ENCODE results near the gene C11orf86. TPM values are rescaled to one million over a fixed set of nuclear protein-coding genes. Genes with fewer than 3 reads are reported as not detected.
A peak's percentile ranks its signal among the peaks of the same experiment; 100 is the strongest.

The C11orf86 gene
- total RNA-seq, 1 experiment from 2014 or later: 0.25 TPM

DNA sequence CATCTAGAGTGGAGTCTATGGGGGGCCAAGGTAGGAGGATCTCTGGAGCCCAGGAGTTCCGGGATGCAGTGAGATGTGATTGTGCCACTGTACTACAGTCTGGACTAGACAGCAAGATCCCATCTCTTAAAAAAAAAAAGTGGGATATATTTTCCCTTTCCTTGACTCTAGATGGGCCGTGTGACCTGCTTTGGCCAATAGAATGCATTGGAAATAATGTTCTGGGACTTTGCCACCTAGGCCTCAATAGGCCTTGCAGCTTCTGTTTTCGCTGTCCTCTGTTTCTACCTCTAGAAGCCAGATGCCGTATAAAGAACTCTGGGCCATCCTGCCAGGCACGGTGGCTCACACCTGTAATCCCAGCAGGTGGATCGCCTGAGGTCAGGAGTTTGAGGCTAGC, 3.6 kb downstream of the C11orf86 start:
- H3K9me3 ChIP-seq (ENCODE audit: control insufficient read depth in 1 of 2, insufficient read depth in 1 of 2, low read depth in 1 of 2, low read length in 2 of 2): peaks cover 0 to 4% of the 10 kb centered on the region in 2 experiments; a peak in 1 of 4 replicates
- BruUV-seq (replicated peaks): no TSS peak
- ChIA-PET CTCF (interaction anchor here (1.8 kb wide), 1 partner anchor 43 kb away, joined by 4 read pairs; no protein-coding TSS in a partner anchor), POLR2A (no interaction called here), RAD21 (ENCODE audit: low non-redundant PET in 1 of 2, low total read pairs in 2 of 2, uncharacterized antibody in 2 of 2, unreplicated experiment in 2 of 2) (no interaction called here)
- peaks cover 27 to 55% of the 10 kb centered on the region in 2 experiments for H3K4me1 ChIP-seq (ENCODE audit: control insufficient read depth in 1 of 2, insufficient read depth in 2 of 2, low read length in 2 of 2)
- H3K4me3 ChIP-seq (replicated peaks in 1 of 2; ENCODE audit: low read depth in 1 of 2, low read length in 2 of 2): no peak overlapping the region
- no peaks in the 10 kb centered on the region for H3K9me2 ChIP-seq (ENCODE audit: insufficient read depth)
- DNase-seq (ENCODE audit: low read depth, low spot score) (no peak), ATAC-seq (no peak)
- H4K20me1 ChIP-seq (ENCODE audit: insufficient read depth): no peaks in the 10 kb centered on the region
- no peaks in the 10 kb centered on the region for H3K36me3 ChIP-seq (ENCODE audit: control insufficient read depth in 1 of 2, insufficient read depth in 2 of 2, low read length in 2 of 2)
- no peak for TF ChIP-seq SRF (IDR thresholded peaks at IDR 0.05; ENCODE audit: low read depth)
- TF ChIP-seq ZFX (IDR thresholded peaks at IDR 0.05): peak; percentile 31; the same call in 1 of the 2 replicates
- no peak for TF ChIP-seq ELF1 (IDR thresholded peaks at IDR 0.05; ENCODE audit: borderline replicate concordance, low read depth)
- H3K4me2 ChIP-seq (ENCODE audit: low read length): no peak overlapping the region
- H3K9ac ChIP-seq (ENCODE audit: low read length): no peak overlapping the region
- no peak overlapping the region for H3K27ac ChIP-seq (ENCODE audit: low read depth, low read length)
- H3K79me2 ChIP-seq (ENCODE audit: insufficient read depth, low read length): no peaks in the 10 kb centered on the region
- no peaks in the 10 kb centered on the region for H3K27me3 ChIP-seq (ENCODE audit: insufficient read depth, low read length)
- intact Hi-C loops (cut with micrococcal nuclease): loop anchor here (5.0 kb wide), 1 partner anchor 136 kb away; the partner anchor contains the start of gene RCE1
- H2AFZ ChIP-seq (ENCODE audit: low read depth, low read length, poor library complexity, severe bottlenecking): no peak overlapping the region

DNA sequence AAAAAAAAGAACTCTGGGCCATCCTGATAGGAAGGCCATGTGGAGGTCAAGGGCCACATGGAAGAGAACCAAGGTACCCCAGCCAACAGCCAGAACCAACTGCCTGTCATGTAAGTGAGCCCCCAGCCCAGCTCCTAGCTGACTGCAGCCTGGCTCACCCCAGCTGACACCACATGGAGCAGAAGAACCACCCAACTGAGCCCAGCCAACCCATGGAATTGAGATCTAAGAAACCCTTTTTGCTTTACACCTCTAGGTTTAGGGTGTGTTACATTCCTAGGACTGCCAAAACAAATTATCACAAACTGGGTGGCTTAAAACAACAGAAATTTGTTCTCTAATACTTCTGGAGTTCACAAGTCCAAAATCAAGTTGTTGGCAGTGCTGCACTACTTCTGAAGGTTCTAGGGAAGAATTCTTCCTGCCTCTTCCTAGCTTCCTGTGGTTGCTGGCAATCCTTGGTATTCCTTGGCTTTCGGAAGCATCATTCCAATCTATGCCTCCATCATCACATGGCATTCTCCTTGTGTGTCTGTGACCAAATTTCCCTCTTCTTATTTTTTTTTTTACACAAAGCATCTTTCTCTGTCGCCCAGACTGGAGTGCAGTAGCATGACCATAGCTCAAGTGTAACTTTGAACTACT, 4.4 kb downstream of the C11orf86 start:
- POLR2A ChIA-PET: interaction anchor here (1.2 kb wide), 1 partner anchor 46 kb away, joined by 3 read pairs; no protein-coding TSS in a partner anchor
- TF ChIP-seq RAD21 (IDR thresholded peaks at IDR 0.05; ENCODE audit: low read depth) (no peak), EGR1 (IDR thresholded peaks at IDR 0.05; ENCODE audit: low read depth) (no peak), JUND (IDR thresholded peaks at IDR 0.05) (no peak), POLR2A (IDR thresholded peaks at IDR 0.05; ENCODE audit: borderline replicate concordance, extremely low read depth, insufficient read depth, insufficient read length) (no peak), EZH2 (IDR thresholded peaks at IDR 0.05) (no peak), ZBTB33 (IDR thresholded peaks at IDR 0.05; ENCODE audit: extremely low read depth, insufficient replicate concordance, low read length) (no peak), EZH2phosphoT487 (IDR thresholded peaks at IDR 0.05; ENCODE audit: borderline replicate concordance) (no peak)
- TF ChIP-seq, protein P1, sequence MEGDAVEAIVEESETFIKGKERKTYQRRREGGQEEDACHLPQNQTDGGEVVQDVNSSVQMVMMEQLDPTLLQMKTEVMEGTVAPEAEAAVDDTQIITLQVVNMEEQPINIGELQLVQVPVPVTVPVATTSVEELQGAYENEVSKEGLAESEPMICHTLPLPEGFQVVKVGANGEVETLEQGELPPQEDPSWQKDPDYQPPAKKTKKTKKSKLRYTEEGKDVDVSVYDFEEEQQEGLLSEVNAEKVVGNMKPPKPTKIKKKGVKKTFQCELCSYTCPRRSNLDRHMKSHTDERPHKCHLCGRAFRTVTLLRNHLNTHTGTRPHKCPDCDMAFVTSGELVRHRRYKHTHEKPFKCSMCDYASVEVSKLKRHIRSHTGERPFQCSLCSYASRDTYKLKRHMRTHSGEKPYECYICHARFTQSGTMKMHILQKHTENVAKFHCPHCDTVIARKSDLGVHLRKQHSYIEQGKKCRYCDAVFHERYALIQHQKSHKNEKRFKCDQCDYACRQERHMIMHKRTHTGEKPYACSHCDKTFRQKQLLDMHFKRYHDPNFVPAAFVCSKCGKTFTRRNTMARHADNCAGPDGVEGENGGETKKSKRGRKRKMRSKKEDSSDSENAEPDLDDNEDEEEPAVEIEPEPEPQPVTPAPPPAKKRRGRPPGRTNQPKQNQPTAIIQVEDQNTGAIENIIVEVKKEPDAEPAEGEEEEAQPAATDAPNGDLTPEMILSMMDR (IDR thresholded peaks at IDR 0.05 in 2 of 3, conservative IDR thresholded peaks at IDR 0.05 in 1 of 3; ENCODE audit: borderline replicate concordance in 1 of 3, insufficient read depth in 1 of 3, low read depth in 2 of 3, low read length in 2 of 3): no peak
- TF ChIP-seq, protein P2, sequence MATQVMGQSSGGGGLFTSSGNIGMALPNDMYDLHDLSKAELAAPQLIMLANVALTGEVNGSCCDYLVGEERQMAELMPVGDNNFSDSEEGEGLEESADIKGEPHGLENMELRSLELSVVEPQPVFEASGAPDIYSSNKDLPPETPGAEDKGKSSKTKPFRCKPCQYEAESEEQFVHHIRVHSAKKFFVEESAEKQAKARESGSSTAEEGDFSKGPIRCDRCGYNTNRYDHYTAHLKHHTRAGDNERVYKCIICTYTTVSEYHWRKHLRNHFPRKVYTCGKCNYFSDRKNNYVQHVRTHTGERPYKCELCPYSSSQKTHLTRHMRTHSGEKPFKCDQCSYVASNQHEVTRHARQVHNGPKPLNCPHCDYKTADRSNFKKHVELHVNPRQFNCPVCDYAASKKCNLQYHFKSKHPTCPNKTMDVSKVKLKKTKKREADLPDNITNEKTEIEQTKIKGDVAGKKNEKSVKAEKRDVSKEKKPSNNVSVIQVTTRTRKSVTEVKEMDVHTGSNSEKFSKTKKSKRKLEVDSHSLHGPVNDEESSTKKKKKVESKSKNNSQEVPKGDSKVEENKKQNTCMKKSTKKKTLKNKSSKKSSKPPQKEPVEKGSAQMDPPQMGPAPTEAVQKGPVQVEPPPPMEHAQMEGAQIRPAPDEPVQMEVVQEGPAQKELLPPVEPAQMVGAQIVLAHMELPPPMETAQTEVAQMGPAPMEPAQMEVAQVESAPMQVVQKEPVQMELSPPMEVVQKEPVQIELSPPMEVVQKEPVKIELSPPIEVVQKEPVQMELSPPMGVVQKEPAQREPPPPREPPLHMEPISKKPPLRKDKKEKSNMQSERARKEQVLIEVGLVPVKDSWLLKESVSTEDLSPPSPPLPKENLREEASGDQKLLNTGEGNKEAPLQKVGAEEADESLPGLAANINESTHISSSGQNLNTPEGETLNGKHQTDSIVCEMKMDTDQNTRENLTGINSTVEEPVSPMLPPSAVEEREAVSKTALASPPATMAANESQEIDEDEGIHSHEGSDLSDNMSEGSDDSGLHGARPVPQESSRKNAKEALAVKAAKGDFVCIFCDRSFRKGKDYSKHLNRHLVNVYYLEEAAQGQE (IDR thresholded peaks at IDR 0.05; ENCODE audit: low read depth): no peak

More for the DNA sequence above, 4.4 kb downstream of the C11orf86 start:
- BruUV-seq (replicated peaks): no TSS peak
- peaks cover 0 to 4% of the 10 kb centered on the region in 2 experiments; a peak in 1 of 4 replicates for H3K9me3 ChIP-seq (ENCODE audit: control insufficient read depth in 1 of 2, insufficient read depth in 1 of 2, low read depth in 1 of 2, low read length in 2 of 2)
- H3K4me3 ChIP-seq (replicated peaks in 1 of 2; ENCODE audit: low read depth in 1 of 2, low read length in 2 of 2): no peak overlapping the region
- H2AFZ ChIP-seq (ENCODE audit: low read depth, low read length, poor library complexity, severe bottlenecking): peak overlapping the region; percentile 65
- H3K36me3 ChIP-seq (ENCODE audit: control insufficient read depth in 1 of 2, insufficient read depth in 2 of 2, low read length in 2 of 2): no peaks in the 10 kb centered on the region
- no peak overlapping the region for H3K9ac ChIP-seq (ENCODE audit: low read length)
- no peaks in the 10 kb centered on the region for H3K27me3 ChIP-seq (ENCODE audit: insufficient read depth, low read length)
- H3K9me2 ChIP-seq (ENCODE audit: insufficient read depth): no peaks in the 10 kb centered on the region
- ChIA-PET CTCF (interaction anchor here (1.8 kb wide), 1 partner anchor 42 kb away, joined by 4 read pairs; no protein-coding TSS in a partner anchor), RAD21 (ENCODE audit: low non-redundant PET in 1 of 2, low total read pairs in 2 of 2, uncharacterized antibody in 2 of 2, unreplicated experiment in 2 of 2) (no interaction called here)
- intact Hi-C loops (cut with micrococcal nuclease): loop anchor here (5.0 kb wide), 1 partner anchor 137 kb away; the partner anchor contains the start of gene RCE1
- H3K79me2 ChIP-seq (ENCODE audit: insufficient read depth, low read length): no peaks in the 10 kb centered on the region
- ATAC-seq: no peak
- no peak for DNase-seq (ENCODE audit: low read depth, low spot score)
- peaks cover 34 to 55% of the 10 kb centered on the region in 2 experiments for H3K4me1 ChIP-seq (ENCODE audit: control insufficient read depth in 1 of 2, insufficient read depth in 2 of 2, low read length in 2 of 2)
- H4K20me1 ChIP-seq (ENCODE audit: insufficient read depth): no peaks in the 10 kb centered on the region
- 0 out of 2 replicates have a peak overlapping the region, but pooled peaks have one; percentile 14 for H3K4me2 ChIP-seq (ENCODE audit: low read length)
- H3K27ac ChIP-seq (ENCODE audit: low read depth, low read length): no peak overlapping the region
